Ectodermal cell (in vitro differentiated cells): ENCODE data around the gene KDM4C.

Source experiments
- H3K27ac ChIP-seq: 2 replicates; pipeline ENCODE4 v1.7.0; 2013; ENCODE audit warnings: mild to moderate bottlenecking, low read depth, low read length; ENCODE audit not compliant: insufficient read depth, poor library complexity, severe bottlenecking
- H3K27me3 ChIP-seq: 2 replicates; pipeline ENCODE4 v1.7.0; 2013; ENCODE audit warnings: mild to moderate bottlenecking, low read length; ENCODE audit not compliant: insufficient read depth, control insufficient read depth, poor library complexity, severe bottlenecking
- H3K36me3 ChIP-seq: one replicate; pipeline ENCODE4 v1.7.0; 2013; ENCODE audit warnings: low read length; ENCODE audit not compliant: control insufficient read depth, insufficient read depth
- H3K4me1 ChIP-seq: one replicate; pipeline ENCODE4 v1.7.0; 2013; ENCODE audit warnings: low read length; ENCODE audit not compliant: control insufficient read depth, insufficient read depth
- H3K4me3 ChIP-seq: 2 replicates; pipeline ENCODE4 v1.7.0; 2013; ENCODE audit warnings: low read depth, low read length, control low read depth; ENCODE audit not compliant: insufficient read depth
- H3K9me3 ChIP-seq: 2 replicates; pipeline ENCODE4 v1.7.0; 2013; ENCODE audit warnings: mild to moderate bottlenecking, low read length, moderate library complexity; ENCODE audit not compliant: control insufficient read depth
- WGBS, 2 experiments: methylation state at CpG; one replicate each; pipeline ENCODE4 v1.1.7; 2013; ENCODE audit warnings: missing lambda C conversion rate in 2 of 2; 5-methylcytosine and 5-hydroxymethylcytosine counted together

Gene KDM4C

GRCh38 chr9:7216004-7216841, 458.4 kb downstream of the KDM4C start:
- H3K9me3 ChIP-seq: no peaks in the 10 kb centered on the region
- no peaks in the 10 kb centered on the region for H3K27me3 ChIP-seq
- peaks cover 7% of the 10 kb centered on the region for H3K4me1 ChIP-seq
- no peak overlapping the region for H3K4me3 ChIP-seq
- WGBS, 2 experiments: 87 to 93% methylated on average over 7 of the region's 7 CpGs
- no peaks in the 10 kb centered on the region for H3K36me3 ChIP-seq
- H3K27ac ChIP-seq: no peak overlapping the region

- no peak overlapping the region for H3K4me3 ChIP-seq
- no peaks in the 10 kb centered on the region for H3K4me1 ChIP-seq
- no peaks in the 10 kb centered on the region for H3K27me3 ChIP-seq
- no peaks in the 10 kb centered on the region for H3K36me3 ChIP-seq
- H3K27ac ChIP-seq: no peak overlapping the region
- H3K9me3 ChIP-seq: no peaks in the 10 kb centered on the region
- WGBS, 2 experiments: 43 to 61% methylated on average over 5 to 6 of the region's 6 CpGs
Observed at GRCh38 chr9:7223981-7224380, 466.2 kb downstream of the KDM4C start.
